HepG2 (cell line): ENCODE measurements around the gene TNP2. TPM values are rescaled to one million over a fixed set of nuclear protein-coding genes. Genes with fewer than 3 reads are reported as not detected.

Source experiments
- ARID2 ChIP-seq: sonication (generic); formaldehyde crosslinking; IDR thresholded peaks from 2 replicates; pipeline ENCODE4 v1.8.1; 2022; ENCODE audit warnings: mild to moderate bottlenecking, missing genetic modification reagents, borderline replicate concordance
- ATM ChIP-seq: fragments of 450-650 bp; IDR thresholded peaks from 2 replicates; pipeline ENCODE4 v1.7.1; 2017; ENCODE audit warnings: mild to moderate bottlenecking, borderline replicate concordance
- BCL3 ChIP-seq: sonication (generic); formaldehyde crosslinking; IDR thresholded peaks from 2 replicates; pipeline ENCODE4 v1.5.1; 2020; ENCODE audit warnings: mild to moderate bottlenecking, missing genetic modification reagents, moderate library complexity
- CREM ChIP-seq, 2 experiments: sonication (generic) in 1 of 2; formaldehyde crosslinking in 1 of 2; IDR thresholded peaks; 2 replicates each; pipeline versions ENCODE4 v1.4.0 to v1.6.1; 2016 to 2020; ENCODE audit warnings: antibody characterized with exemption in 1 of 2, mild to moderate bottlenecking in 1 of 2, missing genetic modification reagents in 1 of 2
- FLYWCH1 ChIP-seq: sonication (generic); formaldehyde crosslinking; IDR thresholded peaks from 2 replicates; pipeline ENCODE4 v1.8.1; 2023; ENCODE audit warnings: mild to moderate bottlenecking, missing genetic modification reagents
- HNRNPL ChIP-seq: fragments of 200-400 bp; formaldehyde crosslinking; IDR thresholded peaks from 2 replicates; pipeline ENCODE4 v1.6.1; 2017; ENCODE audit warnings: mild to moderate bottlenecking, low read depth, low read length
- HOXA7 ChIP-seq: sonication (generic); formaldehyde crosslinking; IDR thresholded peaks from 2 replicates; pipeline ENCODE4 v1.8.1; 2022; ENCODE audit warnings: mild to moderate bottlenecking, missing genetic modification reagents, moderate library complexity
- KDM5A ChIP-seq: fragments of 200-600 bp; sonication (generic); IDR thresholded peaks from 2 replicates; pipeline ENCODE4 v1.7.0; 2018; ENCODE audit warnings: antibody characterized with exemption, mild to moderate bottlenecking, low read length, borderline replicate concordance
- MAF1 ChIP-seq: sonication (generic); formaldehyde crosslinking; IDR thresholded peaks from 2 replicates; pipeline ENCODE4 v1.5.0; 2020; ENCODE audit warnings: missing genetic modification reagents, borderline replicate concordance
- MBD4 ChIP-seq: IDR thresholded peaks from 2 replicates; pipeline ENCODE4 v1.6.1; 2012; ENCODE audit warnings: low read length, inconsistent platforms, borderline replicate concordance
- MXD3 ChIP-seq: IDR thresholded peaks from 2 replicates; pipeline ENCODE4 v1.6.1; 2016; ENCODE audit warnings: mild to moderate bottlenecking, missing biosample characterization, missing genetic modification reagents
- NFAT5 ChIP-seq: sonication (generic); formaldehyde crosslinking; IDR thresholded peaks from 2 replicates; pipeline ENCODE4 v1.4.0; 2020; ENCODE audit warnings: missing genetic modification reagents
- PRDM10 ChIP-seq: sonication (generic); formaldehyde crosslinking; IDR thresholded peaks from 2 replicates; pipeline ENCODE4 v1.4.0; 2020; ENCODE audit warnings: low read depth, missing genetic modification reagents
- SALL2 ChIP-seq: sonication (generic); formaldehyde crosslinking; IDR thresholded peaks from 2 replicates; pipeline ENCODE4 v1.8.1; 2023; ENCODE audit warnings: mild to moderate bottlenecking, missing genetic modification reagents, inconsistent platforms
- ZC3H13 ChIP-seq: sonication (generic); formaldehyde crosslinking; IDR thresholded peaks from 2 replicates; pipeline ENCODE4 v1.8.1; 2023; ENCODE audit warnings: mild to moderate bottlenecking, missing genetic modification reagents, moderate library complexity
- ZMYM3 ChIP-seq: sonication (generic); formaldehyde crosslinking; IDR thresholded peaks from 2 replicates; pipeline ENCODE4 v1.5.1; 2020; ENCODE audit warnings: mild to moderate bottlenecking, missing genetic modification reagents
- ZNF3 ChIP-seq: IDR thresholded peaks from 2 replicates; pipeline ENCODE4 v1.7.0; 2017; ENCODE audit warnings: inconsistent platforms
- polyA plus RNA-seq, 8 experiments: library from polyadenylated mRNA; depleted of rRNA in 3 of 8; stranded (reverse) in 7 of 8; unstranded in 1 of 8; fragments of >200 nt; fragmentation: Illumina TruSeq in 4 of 8; extraction: Trizol in 4 of 8; gene quantifications; 2 replicates each; pipeline versions ENCODE4 v1.2.1 to v1.2.3, GENCODE V29; 2011 to 2016; ENCODE audit warnings: low read depth in 4 of 8, missing spikeins in 1 of 8, mixed read lengths in 1 of 8; ENCODE audit not compliant: insufficient read depth in 1 of 8
- total RNA-seq, 5 experiments: library from RNA; depleted of rRNA; stranded (reverse); fragments of >200 nt; fragmentation: Illumina TruSeq; extraction: Trizol; gene quantifications; 2 replicates each; pipeline ENCODE4 v1.2.3, GENCODE V29; 2016; ENCODE audit warnings: low read depth in 1 of 5

Gene TNP2
- total and polyA plus RNA-seq, 2 of the 13 experiments (the other 11 are each of a cell fraction or from before 2014, with no cell fraction given) = not detected

- TF ChIP-seq PRDM10 (CRISPR knock-in tag) (no peak), FLYWCH1 (CRISPR knock-in tag) (no peak), NFAT5 (CRISPR knock-in tag) (no peak), ATM (no peak), ZC3H13 (CRISPR knock-in tag) (0 out of 2 replicates have a peak, but pooled peaks have one; percentile 45), ZMYM3 (CRISPR knock-in tag) (peak; percentile 33; the same call in 1 of the 2 replicates), MAF1 (CRISPR knock-in tag) (0 out of 2 replicates have a peak, but pooled peaks have one; percentile 23), KDM5A (no peak), MXD3 (peak; percentile 22; the same call in 1 of the 2 replicates), SALL2 (no peak; the same call in 1 of the 2 replicates), MBD4 (no peak), HOXA7 (CRISPR knock-in tag) (no peak), ARID2 (CRISPR knock-in tag) (peak; percentile 98), ZNF3 (CRISPR knock-in tag) (no peak), BCL3 (peak; percentile 16; the same call in 1 of the 2 replicates), CREM (IDR thresholded peaks at IDR 0.05) (no peak), CREM (CRISPR knock-in tag; IDR thresholded peaks at IDR 0.05) (no peak), HNRNPL (no peak)
These were observed 9.8 kb upstream of the TNP2 start (continued) for GRCh38 chr16:11278681-11279628.
